Central memory CD8-positive, alpha-beta T cell (primary cell): ENCODE results near the gene CCNL2.
"Not testable (repeated sequence)": the region's sequence is repeated elsewhere in the genome, so short reads cannot be mapped to it uniquely, and the experiment has no call there.

Experiments used
- ATAC-seq: fragments of 150-1000 bp; cut with Tn5 transposase; replicated peaks from 2 replicates; pipeline ENCODE4 v1.10.0; 2022; ENCODE audit warnings: mild to moderate bottlenecking, moderate FRiP score, moderate number of reproducible peaks; ENCODE audit not compliant: poor library complexity, severe bottlenecking; ENCODE audit errors: extremely low read depth
- DNase-seq, 2 donors: peaks; one replicate each; pipeline ENCODE4 v3.0.0; 2021; ENCODE audit warnings: low spot score in 2 of 2
- H3K27ac Mint-ChIP-seq: one replicate; pipeline ENCODE4 v1.8.0; 2022; ENCODE audit warnings: low read depth, mild to moderate bottlenecking, moderate library complexity, mixed read lengths
- H3K27me3 Mint-ChIP-seq: one replicate; pipeline ENCODE4 v1.8.0; 2022; ENCODE audit warnings: mixed read lengths
- H3K36me3 Mint-ChIP-seq: one replicate; pipeline ENCODE4 v1.8.0; 2022; ENCODE audit warnings: mild to moderate bottlenecking, moderate library complexity, mixed read lengths; ENCODE audit not compliant: insufficient read depth
- H3K4me1 Mint-ChIP-seq: one replicate; pipeline ENCODE4 v1.8.0; 2022; ENCODE audit warnings: mixed read lengths
- H3K4me3 Mint-ChIP-seq: one replicate; pipeline ENCODE4 v1.8.0; 2022; ENCODE audit warnings: mild to moderate bottlenecking, moderate library complexity, mixed read lengths
- H3K9me3 Mint-ChIP-seq: one replicate; pipeline ENCODE4 v1.8.0; 2022; ENCODE audit warnings: mixed read lengths

CCNL2 gene

GRCh38 chr1:1399187-1399871 lies at the start of gene CCNL2:
Gene CCNL2 (minus strand): TSS chr1:1399335. CDS start chr1:1399306, 29 bp downstream.
- H3K27me3 Mint-ChIP-seq = no peaks in the 10 kb centered on the region
- H3K27ac Mint-ChIP-seq = peak within 1 kb of the TSS; percentile 93
- H3K36me3 Mint-ChIP-seq = peaks cover 63% of the 10 kb centered on the region
- no peaks in the 10 kb centered on the region for H3K9me3 Mint-ChIP-seq
- peak within 1 kb of the TSS; percentile 91 for H3K4me3 Mint-ChIP-seq
- peak; percentile 95 to 99 for DNase-seq
- peaks cover 46% of the 10 kb centered on the region for H3K4me1 Mint-ChIP-seq
- peak; percentile 98 for ATAC-seq

GRCh38 chr1:1446631-1447030 lies 47.5 kb upstream of the CCNL2 start:
- not testable (repeated sequence) for H3K4me1 Mint-ChIP-seq, H3K9me3 Mint-ChIP-seq, H3K27ac Mint-ChIP-seq, H3K4me3 Mint-ChIP-seq, DNase-seq, H3K36me3 Mint-ChIP-seq, ATAC-seq, H3K27me3 Mint-ChIP-seq

GRCh38 chr1:1442069-1442770 lies 43.1 kb upstream of the CCNL2 start:
- H3K27me3 Mint-ChIP-seq = no peaks in the 10 kb centered on the region
- H3K36me3 Mint-ChIP-seq = no peaks in the 10 kb centered on the region
- no peak overlapping the region for H3K4me3 Mint-ChIP-seq
- ATAC-seq (no peak), DNase-seq (no peak)
- H3K9me3 Mint-ChIP-seq = no peaks in the 10 kb centered on the region
- H3K27ac Mint-ChIP-seq = no peak overlapping the region
- no peaks in the 10 kb centered on the region for H3K4me1 Mint-ChIP-seq

- no peaks in the 10 kb centered on the region for H3K36me3 Mint-ChIP-seq
- DNase-seq = peak in 1 of 2 donors; percentile 39
- H3K9me3 Mint-ChIP-seq = no peaks in the 10 kb centered on the region
These were observed 42.1 kb upstream of the CCNL2 start for GRCh38 chr1:1441002-1441888.

GRCh38 chr1:1440262-1441001 lies 41.3 kb upstream of the CCNL2 start:
- DNase-seq = no peak
- ATAC-seq = no peak
- Mint-ChIP-seq H3K27me3 (peaks cover 8% of the 10 kb centered on the region), H3K36me3 (no peaks in the 10 kb centered on the region), H3K9me3 (no peaks in the 10 kb centered on the region), H3K4me3 (no peak overlapping the region), H3K4me1 (no peaks in the 10 kb centered on the region), H3K27ac (no peak overlapping the region)

More at GRCh38 chr1:1441002-1441888, 42.1 kb upstream of the CCNL2 start:
- Mint-ChIP-seq H3K4me1 (no peaks in the 10 kb centered on the region), H3K27me3 (peaks cover 6% of the 10 kb centered on the region), H3K27ac (no peak overlapping the region), H3K4me3 (no peak overlapping the region)
- peak; percentile 73 for ATAC-seq

- no peak for DNase-seq
- Mint-ChIP-seq H3K9me3 (no peaks in the 10 kb centered on the region), H3K4me3 (no peak overlapping the region), H3K4me1 (no peaks in the 10 kb centered on the region), H3K27ac (no peak overlapping the region), H3K27me3 (peaks cover 15% of the 10 kb centered on the region), H3K36me3 (no peaks in the 10 kb centered on the region)
- no peak for ATAC-seq
These were observed 40.6 kb upstream of the CCNL2 start for GRCh38 chr1:1439546-1440261.

- Mint-ChIP-seq H3K27ac (no peak overlapping the region), H3K9me3 (no peaks in the 10 kb centered on the region), H3K36me3 (no peaks in the 10 kb centered on the region), H3K4me3 (no peak overlapping the region), H3K4me1 (no peaks in the 10 kb centered on the region), H3K27me3 (peaks cover 18% of the 10 kb centered on the region)
- ATAC-seq = no peak
- no peak for DNase-seq
These were observed 39.6 kb upstream of the CCNL2 start for GRCh38 chr1:1438531-1439381.

- Mint-ChIP-seq H3K4me1 (no peaks in the 10 kb centered on the region), H3K27ac (no peak overlapping the region), H3K9me3 (no peaks in the 10 kb centered on the region), H3K36me3 (no peaks in the 10 kb centered on the region), H3K4me3 (no peak overlapping the region), H3K27me3 (peaks cover 18% of the 10 kb centered on the region)
- DNase-seq (no peak), ATAC-seq (no peak)
These were observed 38.8 kb upstream of the CCNL2 start for GRCh38 chr1:1437904-1438376.

GRCh38 chr1:1437033-1437903 lies 38.1 kb upstream of the CCNL2 start:
- H3K36me3 Mint-ChIP-seq = no peaks in the 10 kb centered on the region
- H3K27me3 Mint-ChIP-seq = peaks cover 25% of the 10 kb centered on the region
- ATAC-seq (no peak), DNase-seq (no peak)
- H3K27ac Mint-ChIP-seq = no peak overlapping the region
- H3K4me1 Mint-ChIP-seq = no peaks in the 10 kb centered on the region
- H3K9me3 Mint-ChIP-seq = no peaks in the 10 kb centered on the region
- H3K4me3 Mint-ChIP-seq = no peak overlapping the region

- peaks cover 28% of the 10 kb centered on the region for H3K27me3 Mint-ChIP-seq
- ATAC-seq (no peak), DNase-seq (no peak)
- H3K36me3 Mint-ChIP-seq = no peaks in the 10 kb centered on the region
- no peaks in the 10 kb centered on the region for H3K9me3 Mint-ChIP-seq
- H3K4me3 Mint-ChIP-seq = peak overlapping the region; percentile 40
- no peaks in the 10 kb centered on the region for H3K4me1 Mint-ChIP-seq
- no peak overlapping the region for H3K27ac Mint-ChIP-seq
These were observed 37.5 kb upstream of the CCNL2 start for GRCh38 chr1:1436630-1437032.
